ENCODE measurements around the gene TMPRSS7. TPM values are rescaled to one million over a fixed set of nuclear protein-coding genes. Genes with fewer than 3 reads are reported as not detected.

Gene TMPRSS7
- total RNA-seq, 4 donors from 2014 or later, result not detected

DNA sequence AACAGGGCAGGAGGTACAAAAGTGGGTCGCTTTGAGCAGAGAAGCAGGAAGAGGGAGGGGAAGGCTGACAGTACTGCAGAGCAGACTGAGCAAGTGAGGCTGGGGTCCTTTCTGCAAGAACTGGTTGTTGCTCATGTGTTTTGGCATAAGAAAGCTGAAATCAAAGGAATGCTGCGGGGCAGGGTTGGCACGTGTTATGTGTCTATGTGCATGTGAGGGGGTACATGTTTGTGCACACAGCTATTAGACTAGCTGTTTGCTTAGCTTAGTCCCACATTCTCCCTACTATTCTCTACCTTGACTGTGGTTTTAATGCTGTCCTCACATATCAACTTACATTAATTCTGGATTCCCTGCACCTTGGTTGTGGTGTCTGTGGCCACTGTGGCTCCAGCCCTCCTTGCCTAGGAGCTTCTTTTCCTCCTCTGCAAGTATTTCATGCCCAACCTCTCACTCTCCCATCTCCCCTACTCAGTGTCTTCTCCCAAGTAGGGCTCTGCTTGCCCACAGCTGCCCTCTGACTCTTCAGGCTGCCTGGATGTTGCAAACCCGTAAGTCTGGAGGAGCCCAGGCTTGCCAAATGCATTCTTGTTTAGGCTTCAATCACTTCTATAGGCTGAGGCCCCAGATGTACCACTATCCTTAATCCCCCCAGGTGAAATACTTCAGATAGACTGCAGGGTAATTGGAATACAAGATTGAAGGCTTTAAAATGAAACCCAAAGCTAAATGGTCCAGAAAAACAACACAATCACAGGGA, 31.0 kb upstream of the TMPRSS7 start:
- no peaks in the 10 kb centered on the region for H3K27me3 ChIP-seq
- H3K4me1 ChIP-seq, result peaks cover 0 to 12% (median 0%) of the 10 kb centered on the region in 4 donors
- H3K9me3 ChIP-seq, result no peaks in the 10 kb centered on the region
- no peak overlapping the region for H3K27ac ChIP-seq
- no peak overlapping the region for H3K4me3 ChIP-seq
- no peak for DNase-seq
- H3K36me3 ChIP-seq, result no peaks in the 10 kb centered on the region
- no peak for TF ChIP-seq POLR2A (IDR thresholded peaks at IDR 0.05)
- TF ChIP-seq, protein P1, sequence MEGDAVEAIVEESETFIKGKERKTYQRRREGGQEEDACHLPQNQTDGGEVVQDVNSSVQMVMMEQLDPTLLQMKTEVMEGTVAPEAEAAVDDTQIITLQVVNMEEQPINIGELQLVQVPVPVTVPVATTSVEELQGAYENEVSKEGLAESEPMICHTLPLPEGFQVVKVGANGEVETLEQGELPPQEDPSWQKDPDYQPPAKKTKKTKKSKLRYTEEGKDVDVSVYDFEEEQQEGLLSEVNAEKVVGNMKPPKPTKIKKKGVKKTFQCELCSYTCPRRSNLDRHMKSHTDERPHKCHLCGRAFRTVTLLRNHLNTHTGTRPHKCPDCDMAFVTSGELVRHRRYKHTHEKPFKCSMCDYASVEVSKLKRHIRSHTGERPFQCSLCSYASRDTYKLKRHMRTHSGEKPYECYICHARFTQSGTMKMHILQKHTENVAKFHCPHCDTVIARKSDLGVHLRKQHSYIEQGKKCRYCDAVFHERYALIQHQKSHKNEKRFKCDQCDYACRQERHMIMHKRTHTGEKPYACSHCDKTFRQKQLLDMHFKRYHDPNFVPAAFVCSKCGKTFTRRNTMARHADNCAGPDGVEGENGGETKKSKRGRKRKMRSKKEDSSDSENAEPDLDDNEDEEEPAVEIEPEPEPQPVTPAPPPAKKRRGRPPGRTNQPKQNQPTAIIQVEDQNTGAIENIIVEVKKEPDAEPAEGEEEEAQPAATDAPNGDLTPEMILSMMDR (IDR thresholded peaks at IDR 0.05), result no peak

DNA sequence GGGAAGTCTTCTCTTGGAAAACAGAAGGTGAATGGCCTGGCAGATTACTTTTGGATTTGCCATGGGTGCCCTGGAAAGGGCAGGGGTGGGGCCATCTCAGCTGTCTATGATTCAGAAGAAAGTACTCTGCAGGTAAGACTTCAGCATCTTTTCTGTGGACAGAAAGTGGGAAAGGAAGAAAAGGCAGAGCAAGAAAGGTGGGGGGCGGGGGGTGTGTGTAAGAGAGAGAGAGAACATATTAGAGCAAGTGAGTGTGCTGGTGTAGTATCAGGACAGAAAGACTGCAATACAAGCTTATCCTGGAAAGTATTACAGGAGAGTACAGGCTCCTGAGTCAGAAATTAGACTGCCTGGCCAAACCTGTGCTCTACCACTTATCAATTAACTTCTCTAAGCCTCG, 30.3 kb upstream of the TMPRSS7 start:
- Histone ChIP-seq H3K4me1 (peaks cover 0 to 5% (median 0%) of the 10 kb centered on the region in 4 donors), H3K27ac (no peak overlapping the region), H3K9me3 (no peaks in the 10 kb centered on the region), H3K4me3 (no peak overlapping the region), H3K27me3 (no peaks in the 10 kb centered on the region), H3K36me3 (no peaks in the 10 kb centered on the region)
- DNase-seq, result no peak
- no peak for TF ChIP-seq POLR2A (IDR thresholded peaks at IDR 0.05)

DNA sequence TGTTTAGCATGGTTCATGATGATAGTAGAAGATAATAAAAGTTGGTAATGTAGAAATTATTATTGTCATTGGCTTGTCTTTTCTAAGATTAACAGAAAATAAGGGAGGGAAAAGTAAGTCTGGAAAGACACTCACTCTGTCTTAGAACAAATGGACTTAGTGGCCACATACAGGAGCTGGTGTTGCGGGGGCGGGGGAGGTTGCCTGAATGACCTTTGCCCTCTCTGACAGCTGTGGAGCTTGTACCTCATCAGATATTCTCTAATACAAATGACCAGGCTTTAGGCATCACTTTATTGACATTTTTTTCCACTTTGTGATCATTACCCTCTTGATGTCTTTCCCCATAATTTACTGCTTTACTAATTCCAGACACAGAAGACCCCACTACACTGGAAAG, 29.9 kb upstream of the TMPRSS7 start:
- H3K27me3 ChIP-seq, result no peaks in the 10 kb centered on the region
- no peaks in the 10 kb centered on the region for H3K36me3 ChIP-seq
- no peak for TF ChIP-seq POLR2A (IDR thresholded peaks at IDR 0.05)
- TF ChIP-seq, protein P1 (IDR thresholded peaks at IDR 0.05), result no peak
- H3K9me3 ChIP-seq, result no peaks in the 10 kb centered on the region
- peaks cover 0 to under 1% (median 0%) of the 10 kb centered on the region in 4 donors for H3K4me1 ChIP-seq
- H3K4me3 ChIP-seq, result no peak overlapping the region
- no peak overlapping the region for H3K27ac ChIP-seq
- peak in 1 of 3 donors; percentile 63 for DNase-seq

DNA sequence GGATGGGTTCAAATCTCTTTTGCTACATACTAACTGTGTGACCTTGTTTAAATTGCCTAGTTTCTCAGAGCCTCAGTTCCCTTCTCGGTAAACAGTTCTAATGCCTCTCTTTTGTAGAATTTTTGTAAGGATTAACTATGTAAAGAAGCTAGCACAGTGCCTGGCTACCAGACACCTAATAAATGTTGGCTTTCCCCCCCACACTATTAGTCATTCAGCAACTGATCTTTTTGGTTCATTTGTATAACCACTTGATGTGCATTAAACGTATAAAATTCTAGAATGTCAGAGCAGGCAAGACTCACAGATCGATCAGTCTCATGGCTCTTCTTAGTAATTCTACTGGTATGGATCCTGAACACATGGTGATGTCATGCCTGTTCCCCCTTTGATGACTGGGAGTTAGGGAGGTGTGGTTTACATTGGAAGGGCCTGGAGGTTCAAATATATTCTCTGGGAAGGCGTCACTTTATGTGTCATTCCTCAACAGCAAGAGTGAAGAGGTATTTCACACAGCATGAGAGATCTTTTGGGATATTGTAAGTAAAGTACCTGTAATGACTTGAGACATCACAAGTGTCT, 29.4 kb upstream of the TMPRSS7 start:
- DNase-seq, result no peak
- Histone ChIP-seq H3K27ac (no peak overlapping the region), H3K4me3 (no peak overlapping the region), H3K9me3 (no peaks in the 10 kb centered on the region), H3K27me3 (no peaks in the 10 kb centered on the region), H3K4me1 (no peaks in the 10 kb centered on the region), H3K36me3 (no peaks in the 10 kb centered on the region)
- TF ChIP-seq POLR2A (IDR thresholded peaks at IDR 0.05), result no peak
- TF ChIP-seq, protein P1 (IDR thresholded peaks at IDR 0.05), result no peak

DNA sequence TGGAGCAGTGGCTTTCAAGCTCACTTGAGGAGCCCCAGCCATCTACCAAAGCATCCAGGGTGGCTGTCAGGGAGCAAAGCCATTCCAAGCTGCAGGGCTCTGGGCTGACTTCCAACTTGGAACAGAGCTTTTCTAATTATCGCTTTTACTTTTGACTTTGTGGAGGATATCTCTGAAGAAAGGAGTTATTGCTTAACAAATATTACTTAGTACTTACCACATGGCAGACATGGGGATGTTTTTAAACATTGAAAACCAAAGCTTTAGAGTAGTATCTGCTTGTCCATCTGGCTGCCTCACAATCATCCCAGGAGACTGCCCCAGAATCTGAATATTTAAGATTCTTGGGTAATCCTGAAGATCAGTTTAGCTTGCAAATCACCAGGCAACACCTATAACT, 26.9 kb upstream of the TMPRSS7 start:
- H3K9me3 ChIP-seq, result no peaks in the 10 kb centered on the region
- no peak for DNase-seq
- H3K36me3 ChIP-seq, result no peaks in the 10 kb centered on the region
- H3K4me1 ChIP-seq, result no peaks in the 10 kb centered on the region
- TF ChIP-seq, protein P1 (IDR thresholded peaks at IDR 0.05), result no peak
- no peak overlapping the region for H3K4me3 ChIP-seq
- H3K27me3 ChIP-seq, result no peaks in the 10 kb centered on the region
- H3K27ac ChIP-seq, result no peak overlapping the region

DNA sequence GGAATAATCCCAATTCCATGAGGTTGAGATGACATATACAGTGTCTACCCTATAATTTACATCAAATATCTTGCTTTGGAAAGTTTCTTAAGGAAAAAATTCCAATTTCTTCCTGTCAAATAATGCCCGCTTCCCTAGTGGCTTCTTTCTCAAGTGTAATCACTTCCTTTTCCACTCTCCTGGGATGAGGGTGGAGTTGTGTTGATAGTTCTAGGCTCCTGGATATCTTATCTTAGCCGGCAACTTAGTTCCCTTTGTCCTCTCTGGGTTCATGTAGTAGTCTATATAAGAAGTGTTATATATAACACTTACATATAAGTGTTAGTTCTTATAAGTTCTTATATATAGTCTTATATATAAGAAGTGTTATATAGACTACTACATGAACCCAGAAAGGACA, 24.9 kb upstream of the TMPRSS7 start:
- TF ChIP-seq, protein P1 (IDR thresholded peaks at IDR 0.05), result no peak
- no peak for TF ChIP-seq POLR2A (IDR thresholded peaks at IDR 0.05)
- H3K27ac ChIP-seq, result no peak overlapping the region
- H3K4me3 ChIP-seq, result no peak overlapping the region
- H3K9me3 ChIP-seq, result no peaks in the 10 kb centered on the region
- DNase-seq, result no peak
- no peaks in the 10 kb centered on the region for H3K4me1 ChIP-seq
- no peaks in the 10 kb centered on the region for H3K36me3 ChIP-seq
- no peaks in the 10 kb centered on the region for H3K27me3 ChIP-seq

Data from Peyer's patch (tissue), 4 donors.